ENCODE data around the gene SSR3.

DNA sequence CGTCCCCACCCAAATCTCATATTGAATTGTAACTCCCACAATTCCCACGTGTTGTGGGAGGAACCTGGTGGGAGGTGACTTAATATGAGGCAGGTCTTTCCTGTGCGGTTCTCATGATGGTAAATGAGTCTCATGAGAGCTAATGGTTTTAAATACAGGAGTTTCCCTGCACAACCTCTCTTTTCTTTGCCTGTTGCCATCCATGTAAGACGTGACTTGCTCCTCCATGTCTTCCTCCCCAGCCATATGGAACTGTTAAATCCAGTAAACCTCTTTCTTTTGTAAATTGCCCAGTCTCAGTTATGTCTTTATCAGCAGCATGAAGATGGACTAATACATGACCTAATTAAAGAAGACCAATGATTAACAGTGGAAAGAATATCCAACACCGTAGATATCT is 56.6 kb downstream of the SSR3 start:
- TF ChIP-seq, protein P1, sequence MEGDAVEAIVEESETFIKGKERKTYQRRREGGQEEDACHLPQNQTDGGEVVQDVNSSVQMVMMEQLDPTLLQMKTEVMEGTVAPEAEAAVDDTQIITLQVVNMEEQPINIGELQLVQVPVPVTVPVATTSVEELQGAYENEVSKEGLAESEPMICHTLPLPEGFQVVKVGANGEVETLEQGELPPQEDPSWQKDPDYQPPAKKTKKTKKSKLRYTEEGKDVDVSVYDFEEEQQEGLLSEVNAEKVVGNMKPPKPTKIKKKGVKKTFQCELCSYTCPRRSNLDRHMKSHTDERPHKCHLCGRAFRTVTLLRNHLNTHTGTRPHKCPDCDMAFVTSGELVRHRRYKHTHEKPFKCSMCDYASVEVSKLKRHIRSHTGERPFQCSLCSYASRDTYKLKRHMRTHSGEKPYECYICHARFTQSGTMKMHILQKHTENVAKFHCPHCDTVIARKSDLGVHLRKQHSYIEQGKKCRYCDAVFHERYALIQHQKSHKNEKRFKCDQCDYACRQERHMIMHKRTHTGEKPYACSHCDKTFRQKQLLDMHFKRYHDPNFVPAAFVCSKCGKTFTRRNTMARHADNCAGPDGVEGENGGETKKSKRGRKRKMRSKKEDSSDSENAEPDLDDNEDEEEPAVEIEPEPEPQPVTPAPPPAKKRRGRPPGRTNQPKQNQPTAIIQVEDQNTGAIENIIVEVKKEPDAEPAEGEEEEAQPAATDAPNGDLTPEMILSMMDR (IDR thresholded peaks at IDR 0.05 in 2 of 3, conservative IDR thresholded peaks at IDR 0.05 in 1 of 3; ENCODE audit: borderline replicate concordance in 1 of 3, insufficient read depth in 1 of 3, low read depth in 2 of 3, low read length in 2 of 3) = no peak
- TF ChIP-seq POLR2AphosphoS5 (IDR thresholded peaks at IDR 0.05; ENCODE audit: low read depth, low read length) (no peak), POLR2A (IDR thresholded peaks at IDR 0.05; ENCODE audit: borderline replicate concordance, extremely low read depth, insufficient read depth, insufficient read length) (no peak), YY1 (IDR thresholded peaks at IDR 0.05; ENCODE audit: extremely low read depth, insufficient replicate concordance, low read depth, low read length) (no peak), EZH2phosphoT487 (IDR thresholded peaks at IDR 0.05; ENCODE audit: borderline replicate concordance) (no peak), EZH2 (IDR thresholded peaks at IDR 0.05) (no peak), ZFX (IDR thresholded peaks at IDR 0.05) (no peak), RAD21 (IDR thresholded peaks at IDR 0.05; ENCODE audit: low read depth) (no peak), EGR1 (IDR thresholded peaks at IDR 0.05; ENCODE audit: low read depth) (no peak), JUND (IDR thresholded peaks at IDR 0.05) (no peak), CBX3 (IDR thresholded peaks at IDR 0.05; ENCODE audit: low read depth) (no peak)
- TF ChIP-seq, protein P2, sequence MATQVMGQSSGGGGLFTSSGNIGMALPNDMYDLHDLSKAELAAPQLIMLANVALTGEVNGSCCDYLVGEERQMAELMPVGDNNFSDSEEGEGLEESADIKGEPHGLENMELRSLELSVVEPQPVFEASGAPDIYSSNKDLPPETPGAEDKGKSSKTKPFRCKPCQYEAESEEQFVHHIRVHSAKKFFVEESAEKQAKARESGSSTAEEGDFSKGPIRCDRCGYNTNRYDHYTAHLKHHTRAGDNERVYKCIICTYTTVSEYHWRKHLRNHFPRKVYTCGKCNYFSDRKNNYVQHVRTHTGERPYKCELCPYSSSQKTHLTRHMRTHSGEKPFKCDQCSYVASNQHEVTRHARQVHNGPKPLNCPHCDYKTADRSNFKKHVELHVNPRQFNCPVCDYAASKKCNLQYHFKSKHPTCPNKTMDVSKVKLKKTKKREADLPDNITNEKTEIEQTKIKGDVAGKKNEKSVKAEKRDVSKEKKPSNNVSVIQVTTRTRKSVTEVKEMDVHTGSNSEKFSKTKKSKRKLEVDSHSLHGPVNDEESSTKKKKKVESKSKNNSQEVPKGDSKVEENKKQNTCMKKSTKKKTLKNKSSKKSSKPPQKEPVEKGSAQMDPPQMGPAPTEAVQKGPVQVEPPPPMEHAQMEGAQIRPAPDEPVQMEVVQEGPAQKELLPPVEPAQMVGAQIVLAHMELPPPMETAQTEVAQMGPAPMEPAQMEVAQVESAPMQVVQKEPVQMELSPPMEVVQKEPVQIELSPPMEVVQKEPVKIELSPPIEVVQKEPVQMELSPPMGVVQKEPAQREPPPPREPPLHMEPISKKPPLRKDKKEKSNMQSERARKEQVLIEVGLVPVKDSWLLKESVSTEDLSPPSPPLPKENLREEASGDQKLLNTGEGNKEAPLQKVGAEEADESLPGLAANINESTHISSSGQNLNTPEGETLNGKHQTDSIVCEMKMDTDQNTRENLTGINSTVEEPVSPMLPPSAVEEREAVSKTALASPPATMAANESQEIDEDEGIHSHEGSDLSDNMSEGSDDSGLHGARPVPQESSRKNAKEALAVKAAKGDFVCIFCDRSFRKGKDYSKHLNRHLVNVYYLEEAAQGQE (IDR thresholded peaks at IDR 0.05; ENCODE audit: low read depth) = no peak
- TF ChIP-seq, protein P3, sequence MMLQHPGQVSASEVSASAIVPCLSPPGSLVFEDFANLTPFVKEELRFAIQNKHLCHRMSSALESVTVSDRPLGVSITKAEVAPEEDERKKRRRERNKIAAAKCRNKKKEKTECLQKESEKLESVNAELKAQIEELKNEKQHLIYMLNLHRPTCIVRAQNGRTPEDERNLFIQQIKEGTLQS (IDR thresholded peaks at IDR 0.05) = no peak
- TF ChIP-seq, protein P4, sequence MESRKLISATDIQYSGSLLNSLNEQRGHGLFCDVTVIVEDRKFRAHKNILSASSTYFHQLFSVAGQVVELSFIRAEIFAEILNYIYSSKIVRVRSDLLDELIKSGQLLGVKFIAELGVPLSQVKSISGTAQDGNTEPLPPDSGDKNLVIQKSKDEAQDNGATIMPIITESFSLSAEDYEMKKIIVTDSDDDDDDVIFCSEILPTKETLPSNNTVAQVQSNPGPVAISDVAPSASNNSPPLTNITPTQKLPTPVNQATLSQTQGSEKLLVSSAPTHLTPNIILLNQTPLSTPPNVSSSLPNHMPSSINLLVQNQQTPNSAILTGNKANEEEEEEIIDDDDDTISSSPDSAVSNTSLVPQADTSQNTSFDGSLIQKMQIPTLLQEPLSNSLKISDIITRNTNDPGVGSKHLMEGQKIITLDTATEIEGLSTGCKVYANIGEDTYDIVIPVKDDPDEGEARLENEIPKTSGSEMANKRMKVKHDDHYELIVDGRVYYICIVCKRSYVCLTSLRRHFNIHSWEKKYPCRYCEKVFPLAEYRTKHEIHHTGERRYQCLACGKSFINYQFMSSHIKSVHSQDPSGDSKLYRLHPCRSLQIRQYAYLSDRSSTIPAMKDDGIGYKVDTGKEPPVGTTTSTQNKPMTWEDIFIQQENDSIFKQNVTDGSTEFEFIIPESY (IDR thresholded peaks at IDR 0.05; ENCODE audit: extremely low read depth, insufficient replicate concordance, low read length) = no peak

Measured in HCT116 (cell line).